Skeletal muscle tissue (tissue), 4 donors: ENCODE data around the gene BCAS3. TPM values are rescaled to one million over a fixed set of nuclear protein-coding genes. Genes with fewer than 3 reads are reported as not detected.

ENCODE experiments used
- H3K27ac ChIP-seq: one replicate; pipeline ENCODE4 v1.7.0; 2013; ENCODE audit warnings: mild to moderate bottlenecking, low read depth, low read length, inconsistent platforms
- H3K27me3 ChIP-seq, 3 donors: one replicate each; pipeline ENCODE4 v1.7.0; 2013; ENCODE audit warnings: low read length in 3 of 3; ENCODE audit not compliant: control insufficient read depth in 3 of 3, insufficient read depth in 3 of 3
- H3K36me3 ChIP-seq, 3 donors: one replicate each; pipeline ENCODE4 v1.7.0; 2013; ENCODE audit warnings: low read length in 3 of 3; ENCODE audit not compliant: control insufficient read depth in 3 of 3, insufficient read depth in 3 of 3
- H3K4me1 ChIP-seq, 3 donors: one replicate each; pipeline ENCODE4 v1.7.0; 2013; ENCODE audit warnings: low read length in 3 of 3, mild to moderate bottlenecking in 3 of 3; ENCODE audit not compliant: control insufficient read depth in 3 of 3, insufficient read depth in 3 of 3
- H3K4me3 ChIP-seq, 3 donors: one replicate each; pipeline ENCODE4 v1.7.0; 2013; ENCODE audit warnings: low read length in 3 of 3
- H3K9ac ChIP-seq, 3 donors: one replicate each; pipeline ENCODE4 v1.7.0; 2013; ENCODE audit warnings: low read length in 3 of 3, mild to moderate bottlenecking in 3 of 3, moderate library complexity in 2 of 3, low read depth in 1 of 3
- H3K9me3 ChIP-seq, 3 donors: one replicate each; pipeline ENCODE4 v1.7.0; 2013; ENCODE audit warnings: low read length in 3 of 3; ENCODE audit not compliant: control insufficient read depth in 3 of 3
- total RNA-seq: library from RNA; depleted of rRNA; stranded (reverse); fragments of >200 nt; gene quantifications from one replicate; pipeline ENCODE4 v1.2.3, GENCODE V29; 2014
- donor health status: Osteomylitis.

BCAS3 gene
- total RNA-seq, 1 donor from 2014 or later: 25.1 TPM

GRCh38 chr17:61403801-61404662 is 726.4 kb downstream of the BCAS3 start:
- Histone ChIP-seq H3K27me3 (peaks cover 59 to 77% (median 70%) of the 10 kb centered on the region in 3 donors), H3K9ac (peak overlapping the region in 1 of 3 donors; percentile 68), H3K4me1 (peaks cover 35 to 43% (median 39%) of the 10 kb centered on the region in 3 donors), H3K4me3 (peak overlapping the region; percentile 42 to 65 (median 61)), H3K9me3 (no peaks in the 10 kb centered on the region), H3K27ac (peak overlapping the region; percentile 18), H3K36me3 (peaks cover 0 to 4% (median 0%) of the 10 kb centered on the region in 3 donors)

GRCh38 chr17:61404663-61404912 is 726.9 kb downstream of the BCAS3 start:
- peak overlapping the region; percentile 30 to 49 (median 42) for H3K4me3 ChIP-seq
- peaks cover 57 to 76% (median 66%) of the 10 kb centered on the region in 3 donors for H3K27me3 ChIP-seq
- H3K9ac ChIP-seq: peak overlapping the region in 1 of 3 donors; percentile 68
- peaks cover 0 to 4% (median 0%) of the 10 kb centered on the region in 3 donors for H3K36me3 ChIP-seq
- H3K27ac ChIP-seq: no peak overlapping the region
- H3K4me1 ChIP-seq: peaks cover 34 to 41% (median 36%) of the 10 kb centered on the region in 3 donors
- no peaks in the 10 kb centered on the region for H3K9me3 ChIP-seq

- H3K4me3 ChIP-seq: peak overlapping the region; percentile 23 to 49 (median 32)
- H3K4me1 ChIP-seq: peaks cover 39 to 46% (median 42%) of the 10 kb centered on the region in 3 donors
- H3K27me3 ChIP-seq: peaks cover 62 to 78% (median 65%) of the 10 kb centered on the region in 3 donors
- H3K27ac ChIP-seq: peak overlapping the region; percentile 36
- peaks cover 0 to 4% (median 0%) of the 10 kb centered on the region in 3 donors for H3K36me3 ChIP-seq
- no peaks in the 10 kb centered on the region for H3K9me3 ChIP-seq
- H3K9ac ChIP-seq: peak overlapping the region in 2 of 3 donors; percentile 33 to 60
These were observed 727.4 kb downstream of the BCAS3 start for GRCh38 chr17:61404913-61405685.

- H3K4me3 ChIP-seq: peak overlapping the region in 1 of 3 donors; percentile 49
- peak overlapping the region in 1 of 3 donors; percentile 60 for H3K9ac ChIP-seq
- no peaks in the 10 kb centered on the region for H3K9me3 ChIP-seq
- peaks cover 43 to 49% (median 45%) of the 10 kb centered on the region in 3 donors for H3K4me1 ChIP-seq
- peaks cover 65 to 83% (median 66%) of the 10 kb centered on the region in 3 donors for H3K27me3 ChIP-seq
- H3K27ac ChIP-seq: peak overlapping the region; percentile 36
- peaks cover 0 to 4% (median 0%) of the 10 kb centered on the region in 3 donors for H3K36me3 ChIP-seq
These were observed 728.3 kb downstream of the BCAS3 start for GRCh38 chr17:61405686-61406536.

GRCh38 chr17:61406537-61406845 is 728.8 kb downstream of the BCAS3 start:
- no peak overlapping the region for H3K4me3 ChIP-seq

GRCh38 chr17:61406971-61407911 is 729.6 kb downstream of the BCAS3 start:
- Histone ChIP-seq H3K4me3 (peak overlapping the region in 2 of 3 donors; percentile 29 to 30), H3K36me3 (no peaks in the 10 kb centered on the region), H3K9me3 (no peaks in the 10 kb centered on the region), H3K27me3 (peaks cover 53 to 84% (median 58%) of the 10 kb centered on the region in 3 donors), H3K9ac (peak overlapping the region in 2 of 3 donors; percentile 50 to 61), H3K4me1 (peaks cover 49 to 61% (median 56%) of the 10 kb centered on the region in 3 donors), H3K27ac (no peak overlapping the region)

More at GRCh38 chr17:61406537-61406845, 728.8 kb downstream of the BCAS3 start:
- H3K9ac ChIP-seq: no peak overlapping the region
- peaks cover 60 to 83% (median 64%) of the 10 kb centered on the region in 3 donors for H3K27me3 ChIP-seq
- H3K36me3 ChIP-seq: peaks cover 0 to 3% (median 0%) of the 10 kb centered on the region in 3 donors
- peak overlapping the region; percentile 36 for H3K27ac ChIP-seq
- peaks cover 48 to 53% (median 49%) of the 10 kb centered on the region in 3 donors for H3K4me1 ChIP-seq
- no peaks in the 10 kb centered on the region for H3K9me3 ChIP-seq

GRCh38 chr17:61408151-61409041 is 730.7 kb downstream of the BCAS3 start:
- H3K9ac ChIP-seq: peak overlapping the region in 1 of 3 donors; percentile 73
- peaks cover 46 to 81% (median 47%) of the 10 kb centered on the region in 3 donors for H3K27me3 ChIP-seq
- no peak overlapping the region for H3K27ac ChIP-seq
- peaks cover 54 to 68% (median 58%) of the 10 kb centered on the region in 3 donors for H3K4me1 ChIP-seq
- H3K9me3 ChIP-seq: no peaks in the 10 kb centered on the region
- H3K4me3 ChIP-seq: peak overlapping the region in 1 of 3 donors; percentile 29
- no peaks in the 10 kb centered on the region for H3K36me3 ChIP-seq
